K562 (cell line): ENCODE results near the gene PPM1G.
"Not testable (repeated sequence)": the region's sequence is repeated elsewhere in the genome, so short reads cannot be mapped to it uniquely, and the experiment has no call there.

Experiments
- HDAC2 ChIP-seq: fragments of 450-650 bp; IDR thresholded peaks from 2 replicates; pipeline ENCODE4 v1.6.1; 2016; ENCODE audit warnings: mild to moderate bottlenecking
- HNRNPLL ChIP-seq: fragments of 200-400 bp; formaldehyde crosslinking; IDR thresholded peaks from 2 replicates; pipeline ENCODE4 v1.6.1; 2017; ENCODE audit warnings: low read length, low read depth, mild to moderate bottlenecking; ENCODE audit not compliant: poor library complexity, severe bottlenecking
- KAT7 ChIP-seq: sonication (generic); formaldehyde crosslinking; IDR thresholded peaks from 2 replicates; pipeline ENCODE4 v1.8.0; 2022; ENCODE audit warnings: missing genetic modification reagents, mild to moderate bottlenecking, borderline replicate concordance
- KDM1A ChIP-seq, 2 experiments: fragments of 450-650 bp; IDR thresholded peaks; 2 replicates each; pipeline ENCODE4 v1.6.1; 2016; ENCODE audit warnings: mild to moderate bottlenecking in 2 of 2
- VEZF1 ChIP-seq: fragments of 200-800 bp; sonication (Bioruptor generic); IDR thresholded peaks from 2 replicates; pipeline ENCODE4 v1.6.1; 2017; ENCODE audit warnings: missing genetic modification characterization, missing compliant biosample characterization

- TF ChIP-seq VEZF1; KAT7; HDAC2; HNRNPLL; KDM1A (IDR thresholded peaks at IDR 0.05): not testable (repeated sequence)
Observed at GRCh38 chr2:27425039-27425438, 15.6 kb upstream of the PPM1G start.
